Endothelial cell of umbilical vein (primary cell): ENCODE results near the gene EPC1.

Experiments used
- CTCF ChIP-seq, 2 donors: IDR thresholded peaks; 1 replicate in 1 of 2; 2 replicates in 1 of 2; pipeline ENCODE4 v1.5.1; 2011; ENCODE audit warnings: low read length in 2 of 2, mild to moderate bottlenecking in 2 of 2, moderate library complexity in 2 of 2, control low read depth in 1 of 2, inconsistent platforms in 1 of 2, low read depth in 1 of 2; ENCODE audit not compliant: insufficient read depth in 1 of 2; ENCODE audit errors: extremely low read depth in 1 of 2
- EZH2 ChIP-seq: IDR thresholded peaks from 2 replicates; pipeline ENCODE4 v1.6.1; 2012; ENCODE audit warnings: borderline replicate concordance, low read depth, mild to moderate bottlenecking, moderate library complexity, low read length, inconsistent platforms; ENCODE audit not compliant: severe bottlenecking
- FOS ChIP-seq: IDR thresholded peaks from 2 replicates; pipeline ENCODE4 v1.6.1; 2011; ENCODE audit warnings: mild to moderate bottlenecking, low read length, moderate library complexity, borderline replicate concordance; ENCODE audit not compliant: insufficient read depth
- GATA2 ChIP-seq: IDR thresholded peaks from 2 replicates; pipeline ENCODE4 v1.7.0; 2011; ENCODE audit warnings: low read depth, mild to moderate bottlenecking, moderate library complexity, mixed read lengths, low read length; ENCODE audit not compliant: insufficient read length, insufficient read depth
- JUN ChIP-seq: IDR thresholded peaks from 2 replicates; pipeline ENCODE4 v1.6.1; 2011; ENCODE audit warnings: borderline replicate concordance, low read depth; ENCODE audit not compliant: insufficient read length, insufficient read depth
- MAX ChIP-seq: IDR thresholded peaks from 2 replicates; pipeline ENCODE4 v1.6.1; 2011; ENCODE audit not compliant: insufficient read depth, insufficient read length

DNA sequence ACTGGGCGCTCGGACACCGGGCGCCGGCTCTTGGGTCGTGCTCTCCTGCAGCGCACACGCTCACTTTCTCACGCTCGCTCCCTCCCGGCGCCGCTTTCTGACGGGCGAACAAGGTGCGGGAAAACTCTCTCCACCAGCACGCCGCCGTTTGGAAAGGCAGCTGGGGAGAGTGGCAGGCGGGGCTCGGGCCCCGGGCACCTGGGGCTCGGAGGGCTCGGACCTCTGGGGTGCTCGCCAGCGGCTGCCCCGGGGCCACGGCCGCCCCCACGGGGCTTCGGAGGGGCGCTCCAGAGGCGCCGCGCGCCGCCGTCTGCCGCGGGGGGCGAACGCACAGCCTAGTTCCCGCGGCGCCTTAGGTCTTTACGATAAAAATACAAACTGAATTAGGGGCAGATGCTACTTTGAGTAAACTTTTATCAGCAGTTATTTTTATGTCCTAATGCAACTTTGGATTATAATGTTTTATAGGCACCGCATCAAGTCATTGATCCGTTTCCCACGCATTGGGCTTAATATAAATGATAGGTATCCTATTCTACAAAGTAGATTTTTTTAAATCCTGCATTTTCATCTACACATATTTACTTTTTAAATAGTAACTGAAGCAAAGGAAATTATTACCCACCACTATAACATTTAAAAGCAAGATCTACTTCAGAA is 535 bp upstream of the EPC1 start:
- TF ChIP-seq CTCF (IDR thresholded peaks at IDR 0.05; ENCODE audit: extremely low read depth in 1 of 2, insufficient read depth in 1 of 2, low read depth in 1 of 2, low read length in 2 of 2), result no peak
- TF ChIP-seq EZH2, result no peak
- no peak for TF ChIP-seq JUN
- no peak for TF ChIP-seq MAX
- no peak for TF ChIP-seq FOS
- no peak for TF ChIP-seq GATA2
